Non-pigmented ciliary epithelial cell (primary cell): Measurements from ENCODE around the gene APBA1.
"Not testable (repeated sequence)": the region's sequence is repeated elsewhere in the genome, so short reads cannot be mapped to it uniquely, and the experiment has no call there.

ENCODE experiments used
- DNase-seq: peaks from one replicate; pipeline ENCODE4 v3.0.0-alpha.2; 2010; ENCODE audit warnings: low read depth

APBA1 gene

GRCh38 chr9:69604568-69605219 lies 67.5 kb downstream of the APBA1 start:
- DNase-seq = no peak

GRCh38 chr9:69603656-69604055 lies 68.5 kb downstream of the APBA1 start:
- DNase-seq = no peak

GRCh38 chr9:69602773-69603172 lies 69.4 kb downstream of the APBA1 start:
- no peak for DNase-seq

- DNase-seq = no peak
Observed at GRCh38 chr9:69601698-69602097, 70.5 kb downstream of the APBA1 start.

- no peak for DNase-seq
Observed at GRCh38 chr9:69600314-69601047, 71.7 kb downstream of the APBA1 start.

- DNase-seq = no peak
Observed at GRCh38 chr9:69599232-69599971, 72.8 kb downstream of the APBA1 start.

GRCh38 chr9:69596906-69597305 lies 75.3 kb downstream of the APBA1 start:
- not testable (repeated sequence) for DNase-seq

GRCh38 chr9:69594180-69594579 lies 78.0 kb downstream of the APBA1 start:
- DNase-seq = no peak

GRCh38 chr9:69593756-69594155 lies 78.4 kb downstream of the APBA1 start:
- no peak for DNase-seq

- no peak for DNase-seq
Observed at GRCh38 chr9:69593301-69593700, 78.9 kb downstream of the APBA1 start.

GRCh38 chr9:69590266-69590665 lies 81.9 kb downstream of the APBA1 start:
- no peak for DNase-seq

- no peak for DNase-seq
Observed at GRCh38 chr9:69589156-69589555, 83.0 kb downstream of the APBA1 start.

GRCh38 chr9:69585571-69585970 lies 86.6 kb downstream of the APBA1 start:
- no peak for DNase-seq

- no peak for DNase-seq
Observed at GRCh38 chr9:69584759-69585158, 87.4 kb downstream of the APBA1 start.

- DNase-seq = no peak
Observed at GRCh38 chr9:69583645-69584234, 88.4 kb downstream of the APBA1 start.

GRCh38 chr9:69582544-69583297 lies 89.5 kb downstream of the APBA1 start:
- no peak for DNase-seq

GRCh38 chr9:69582018-69582417 lies 90.2 kb downstream of the APBA1 start:
- DNase-seq = no peak

GRCh38 chr9:69580582-69581214 lies 91.5 kb downstream of the APBA1 start:
- no peak for DNase-seq

- DNase-seq = no peak
Observed at GRCh38 chr9:69579760-69580581, 92.2 kb downstream of the APBA1 start.

GRCh38 chr9:69579032-69579758 lies 93.0 kb downstream of the APBA1 start:
- DNase-seq = no peak
